HEK293 (cell line): ENCODE measurements around the gene GPR34.

ENCODE experiments used
- YY2 ChIP-seq: fragments of 450-650 bp; formaldehyde crosslinking; IDR thresholded peaks from 2 replicates; pipeline ENCODE4 v1.5.1; 2016; ENCODE audit warnings: missing biosample characterization, missing genetic modification characterization
- ZNF37A ChIP-seq: fragments of 450-650 bp; IDR thresholded peaks from 2 replicates; pipeline ENCODE4 v1.5.1; 2018; ENCODE audit warnings: missing biosample characterization, missing genetic modification characterization
- ZNF785 ChIP-seq: fragments of 450-650 bp; formaldehyde crosslinking; IDR thresholded peaks from 2 replicates; pipeline ENCODE4 v1.5.1; 2016; ENCODE audit warnings: missing biosample characterization, missing genetic modification characterization
- TF ChIP-seq, protein P1 (sequence below): fragments of 450-650 bp; formaldehyde crosslinking; IDR thresholded peaks from 2 replicates; pipeline ENCODE4 v1.5.1; 2016; ENCODE audit warnings: missing biosample characterization, missing genetic modification characterization
- TF ChIP-seq, protein P2 (sequence below): fragments of 450-650 bp; formaldehyde crosslinking; IDR thresholded peaks from 2 replicates; pipeline ENCODE4 v1.5.1; 2016; ENCODE audit warnings: missing biosample characterization, missing genetic modification characterization, borderline replicate concordance
- TF ChIP-seq, protein P3 (sequence below): fragments of 450-650 bp; formaldehyde crosslinking; IDR thresholded peaks from 2 replicates; pipeline ENCODE4 v1.5.1; 2016; ENCODE audit warnings: missing biosample characterization, missing genetic modification characterization, low read depth
- TF ChIP-seq, protein P4 (sequence below): fragments of 450-650 bp; formaldehyde crosslinking; IDR thresholded peaks from 2 replicates; pipeline ENCODE4 v1.5.1; 2016; ENCODE audit warnings: missing biosample characterization, missing genetic modification characterization

DNA sequence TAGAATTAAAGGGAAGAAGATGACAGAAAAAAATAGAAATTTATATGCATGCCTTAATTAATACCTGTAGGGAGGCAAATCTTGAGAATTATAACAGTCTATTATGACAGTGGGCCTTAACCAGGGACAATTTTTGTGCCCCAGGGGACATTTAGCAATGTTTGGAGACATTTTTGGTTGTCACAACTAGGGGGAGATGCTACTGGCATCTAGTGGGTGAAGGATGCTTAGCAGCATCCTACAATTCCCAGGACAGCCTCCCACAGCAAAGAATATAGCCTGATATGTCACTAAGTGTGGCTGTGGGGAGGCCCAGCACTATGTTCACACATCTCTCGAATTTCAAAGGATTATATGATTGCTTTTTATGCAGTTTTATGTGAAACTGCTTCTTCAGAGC is 45.8 kb downstream of the GPR34 start:
- TF ChIP-seq, protein P1, sequence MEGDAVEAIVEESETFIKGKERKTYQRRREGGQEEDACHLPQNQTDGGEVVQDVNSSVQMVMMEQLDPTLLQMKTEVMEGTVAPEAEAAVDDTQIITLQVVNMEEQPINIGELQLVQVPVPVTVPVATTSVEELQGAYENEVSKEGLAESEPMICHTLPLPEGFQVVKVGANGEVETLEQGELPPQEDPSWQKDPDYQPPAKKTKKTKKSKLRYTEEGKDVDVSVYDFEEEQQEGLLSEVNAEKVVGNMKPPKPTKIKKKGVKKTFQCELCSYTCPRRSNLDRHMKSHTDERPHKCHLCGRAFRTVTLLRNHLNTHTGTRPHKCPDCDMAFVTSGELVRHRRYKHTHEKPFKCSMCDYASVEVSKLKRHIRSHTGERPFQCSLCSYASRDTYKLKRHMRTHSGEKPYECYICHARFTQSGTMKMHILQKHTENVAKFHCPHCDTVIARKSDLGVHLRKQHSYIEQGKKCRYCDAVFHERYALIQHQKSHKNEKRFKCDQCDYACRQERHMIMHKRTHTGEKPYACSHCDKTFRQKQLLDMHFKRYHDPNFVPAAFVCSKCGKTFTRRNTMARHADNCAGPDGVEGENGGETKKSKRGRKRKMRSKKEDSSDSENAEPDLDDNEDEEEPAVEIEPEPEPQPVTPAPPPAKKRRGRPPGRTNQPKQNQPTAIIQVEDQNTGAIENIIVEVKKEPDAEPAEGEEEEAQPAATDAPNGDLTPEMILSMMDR (tag by site-specific recombination): peak; percentile 38; the same call in 1 of the 2 replicates
- TF ChIP-seq ZNF37A (no peak), ZNF785 (tag by site-specific recombination) (no peak), YY2 (tag by site-specific recombination) (no peak)
- TF ChIP-seq, protein P2, sequence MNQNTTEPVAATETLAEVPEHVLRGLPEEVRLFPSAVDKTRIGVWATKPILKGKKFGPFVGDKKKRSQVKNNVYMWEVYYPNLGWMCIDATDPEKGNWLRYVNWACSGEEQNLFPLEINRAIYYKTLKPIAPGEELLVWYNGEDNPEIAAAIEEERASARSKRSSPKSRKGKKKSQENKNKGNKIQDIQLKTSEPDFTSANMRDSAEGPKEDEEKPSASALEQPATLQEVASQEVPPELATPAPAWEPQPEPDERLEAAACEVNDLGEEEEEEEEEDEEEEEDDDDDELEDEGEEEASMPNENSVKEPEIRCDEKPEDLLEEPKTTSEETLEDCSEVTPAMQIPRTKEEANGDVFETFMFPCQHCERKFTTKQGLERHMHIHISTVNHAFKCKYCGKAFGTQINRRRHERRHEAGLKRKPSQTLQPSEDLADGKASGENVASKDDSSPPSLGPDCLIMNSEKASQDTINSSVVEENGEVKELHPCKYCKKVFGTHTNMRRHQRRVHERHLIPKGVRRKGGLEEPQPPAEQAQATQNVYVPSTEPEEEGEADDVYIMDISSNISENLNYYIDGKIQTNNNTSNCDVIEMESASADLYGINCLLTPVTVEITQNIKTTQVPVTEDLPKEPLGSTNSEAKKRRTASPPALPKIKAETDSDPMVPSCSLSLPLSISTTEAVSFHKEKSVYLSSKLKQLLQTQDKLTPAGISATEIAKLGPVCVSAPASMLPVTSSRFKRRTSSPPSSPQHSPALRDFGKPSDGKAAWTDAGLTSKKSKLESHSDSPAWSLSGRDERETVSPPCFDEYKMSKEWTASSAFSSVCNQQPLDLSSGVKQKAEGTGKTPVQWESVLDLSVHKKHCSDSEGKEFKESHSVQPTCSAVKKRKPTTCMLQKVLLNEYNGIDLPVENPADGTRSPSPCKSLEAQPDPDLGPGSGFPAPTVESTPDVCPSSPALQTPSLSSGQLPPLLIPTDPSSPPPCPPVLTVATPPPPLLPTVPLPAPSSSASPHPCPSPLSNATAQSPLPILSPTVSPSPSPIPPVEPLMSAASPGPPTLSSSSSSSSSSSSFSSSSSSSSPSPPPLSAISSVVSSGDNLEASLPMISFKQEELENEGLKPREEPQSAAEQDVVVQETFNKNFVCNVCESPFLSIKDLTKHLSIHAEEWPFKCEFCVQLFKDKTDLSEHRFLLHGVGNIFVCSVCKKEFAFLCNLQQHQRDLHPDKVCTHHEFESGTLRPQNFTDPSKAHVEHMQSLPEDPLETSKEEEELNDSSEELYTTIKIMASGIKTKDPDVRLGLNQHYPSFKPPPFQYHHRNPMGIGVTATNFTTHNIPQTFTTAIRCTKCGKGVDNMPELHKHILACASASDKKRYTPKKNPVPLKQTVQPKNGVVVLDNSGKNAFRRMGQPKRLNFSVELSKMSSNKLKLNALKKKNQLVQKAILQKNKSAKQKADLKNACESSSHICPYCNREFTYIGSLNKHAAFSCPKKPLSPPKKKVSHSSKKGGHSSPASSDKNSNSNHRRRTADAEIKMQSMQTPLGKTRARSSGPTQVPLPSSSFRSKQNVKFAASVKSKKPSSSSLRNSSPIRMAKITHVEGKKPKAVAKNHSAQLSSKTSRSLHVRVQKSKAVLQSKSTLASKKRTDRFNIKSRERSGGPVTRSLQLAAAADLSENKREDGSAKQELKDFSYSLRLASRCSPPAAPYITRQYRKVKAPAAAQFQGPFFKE (tag by site-specific recombination): no peak
- TF ChIP-seq, protein P3, sequence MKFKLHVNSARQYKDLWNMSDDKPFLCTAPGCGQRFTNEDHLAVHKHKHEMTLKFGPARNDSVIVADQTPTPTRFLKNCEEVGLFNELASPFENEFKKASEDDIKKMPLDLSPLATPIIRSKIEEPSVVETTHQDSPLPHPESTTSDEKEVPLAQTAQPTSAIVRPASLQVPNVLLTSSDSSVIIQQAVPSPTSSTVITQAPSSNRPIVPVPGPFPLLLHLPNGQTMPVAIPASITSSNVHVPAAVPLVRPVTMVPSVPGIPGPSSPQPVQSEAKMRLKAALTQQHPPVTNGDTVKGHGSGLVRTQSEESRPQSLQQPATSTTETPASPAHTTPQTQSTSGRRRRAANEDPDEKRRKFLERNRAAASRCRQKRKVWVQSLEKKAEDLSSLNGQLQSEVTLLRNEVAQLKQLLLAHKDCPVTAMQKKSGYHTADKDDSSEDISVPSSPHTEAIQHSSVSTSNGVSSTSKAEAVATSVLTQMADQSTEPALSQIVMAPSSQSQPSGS (tag by site-specific recombination): no peak
- TF ChIP-seq, protein P4, sequence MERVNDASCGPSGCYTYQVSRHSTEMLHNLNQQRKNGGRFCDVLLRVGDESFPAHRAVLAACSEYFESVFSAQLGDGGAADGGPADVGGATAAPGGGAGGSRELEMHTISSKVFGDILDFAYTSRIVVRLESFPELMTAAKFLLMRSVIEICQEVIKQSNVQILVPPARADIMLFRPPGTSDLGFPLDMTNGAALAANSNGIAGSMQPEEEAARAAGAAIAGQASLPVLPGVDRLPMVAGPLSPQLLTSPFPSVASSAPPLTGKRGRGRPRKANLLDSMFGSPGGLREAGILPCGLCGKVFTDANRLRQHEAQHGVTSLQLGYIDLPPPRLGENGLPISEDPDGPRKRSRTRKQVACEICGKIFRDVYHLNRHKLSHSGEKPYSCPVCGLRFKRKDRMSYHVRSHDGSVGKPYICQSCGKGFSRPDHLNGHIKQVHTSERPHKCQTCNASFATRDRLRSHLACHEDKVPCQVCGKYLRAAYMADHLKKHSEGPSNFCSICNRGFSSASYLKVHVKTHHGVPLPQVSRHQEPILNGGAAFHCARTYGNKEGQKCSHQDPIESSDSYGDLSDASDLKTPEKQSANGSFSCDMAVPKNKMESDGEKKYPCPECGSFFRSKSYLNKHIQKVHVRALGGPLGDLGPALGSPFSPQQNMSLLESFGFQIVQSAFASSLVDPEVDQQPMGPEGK (tag by site-specific recombination): no peak
